HG03095 (cell line): Measurements from ENCODE around the gene FCRL2.
"Not testable (repeated sequence)": the region's sequence is repeated elsewhere in the genome, so short reads cannot be mapped to it uniquely, and the experiment has no call there.

Experiments used
- ATAC-seq: cut with Tn5 transposase; IDR thresholded peaks from one replicate; pipeline ENCODE4 v1.9.1; 2021; ENCODE audit warnings: moderate library complexity; ENCODE audit not compliant: unreplicated experiment

The FCRL2 gene

DNA sequence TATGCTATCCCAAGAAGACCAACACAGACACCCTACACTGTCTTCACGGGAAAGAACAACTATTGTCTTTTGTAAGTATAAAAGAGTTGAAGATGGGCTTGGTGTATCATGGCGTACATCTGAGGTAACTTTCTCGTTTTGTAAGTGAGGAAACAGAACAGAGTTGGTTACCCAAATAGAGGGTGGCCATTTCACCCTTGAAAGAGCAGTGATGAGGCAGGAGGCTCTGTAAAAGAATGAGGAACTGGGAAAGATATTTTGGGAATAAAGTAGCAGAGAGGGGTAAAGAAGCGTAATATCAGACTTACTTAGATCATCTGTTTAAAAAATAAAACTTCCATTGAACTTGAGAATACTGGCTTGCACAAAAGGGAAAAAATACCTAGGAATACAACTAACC, 18.9 kb downstream of the FCRL2 start:
- ATAC-seq, result no peak

DNA sequence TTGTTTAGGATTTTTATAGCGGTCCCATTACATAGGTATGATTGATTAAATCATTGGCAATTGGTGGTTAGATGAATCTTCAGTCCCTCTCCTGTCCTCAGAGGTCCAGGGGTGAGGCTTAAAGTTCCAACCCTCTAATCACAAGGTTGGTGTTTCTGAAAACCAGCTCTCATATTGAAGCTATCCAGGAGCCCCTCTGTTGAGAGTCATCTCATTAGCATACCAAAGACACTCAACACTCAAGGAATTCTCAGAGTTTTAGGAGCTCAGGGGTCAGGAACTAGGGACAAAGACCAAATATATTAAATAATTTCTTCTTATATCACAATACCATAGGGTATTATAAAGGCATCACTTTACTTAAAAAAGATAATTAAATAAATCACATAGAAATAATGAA, 23.3 kb downstream of the FCRL2 start:
- ATAC-seq, result no peak

DNA sequence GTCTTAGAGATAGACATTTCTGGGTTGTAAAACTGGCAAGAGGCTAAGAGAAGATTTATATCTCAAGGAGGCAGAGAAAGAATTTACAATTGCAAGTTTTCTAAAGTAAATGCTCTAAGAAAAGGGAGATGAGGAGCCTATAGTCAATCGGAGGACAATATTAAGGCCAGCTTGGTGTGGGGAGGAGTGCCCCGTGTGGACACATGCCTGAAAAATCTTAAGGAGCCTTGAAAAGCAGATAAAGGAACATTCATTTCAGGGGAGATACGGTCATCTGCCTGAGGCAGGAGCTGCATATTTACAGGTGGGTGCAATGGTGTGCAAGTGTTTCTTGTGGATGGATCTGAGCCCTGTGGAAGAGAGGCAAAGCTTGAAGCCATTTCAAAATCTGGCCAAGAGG, 25.6 kb downstream of the FCRL2 start:
- ATAC-seq, result no peak

DNA sequence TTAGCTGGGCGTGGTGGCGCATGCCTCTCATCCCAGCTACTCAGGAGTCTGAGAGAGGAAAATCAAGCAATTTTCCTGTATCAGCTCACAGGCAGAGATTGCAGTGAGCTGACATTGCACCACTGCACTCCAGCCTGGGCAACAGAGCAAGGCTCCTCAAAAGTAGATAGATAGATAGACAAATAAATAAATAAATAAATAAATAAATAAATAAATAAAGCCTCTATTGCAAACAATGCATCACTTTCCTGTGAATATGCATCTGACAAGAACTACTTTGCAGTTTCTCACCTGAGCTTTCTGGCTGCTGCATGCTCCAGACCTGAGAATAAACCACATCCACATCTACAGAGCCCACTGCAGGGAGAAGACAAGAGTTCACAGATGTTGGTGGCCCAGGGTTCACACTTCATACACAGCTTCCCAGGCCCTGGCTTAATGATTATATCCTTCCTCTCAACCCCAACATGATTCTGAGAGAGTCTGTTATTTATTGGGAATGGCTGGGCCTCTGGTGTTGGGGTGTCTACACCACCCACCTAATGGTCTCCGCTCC, 28.6 kb downstream of the FCRL2 start:
- ATAC-seq, result no peak

DNA sequence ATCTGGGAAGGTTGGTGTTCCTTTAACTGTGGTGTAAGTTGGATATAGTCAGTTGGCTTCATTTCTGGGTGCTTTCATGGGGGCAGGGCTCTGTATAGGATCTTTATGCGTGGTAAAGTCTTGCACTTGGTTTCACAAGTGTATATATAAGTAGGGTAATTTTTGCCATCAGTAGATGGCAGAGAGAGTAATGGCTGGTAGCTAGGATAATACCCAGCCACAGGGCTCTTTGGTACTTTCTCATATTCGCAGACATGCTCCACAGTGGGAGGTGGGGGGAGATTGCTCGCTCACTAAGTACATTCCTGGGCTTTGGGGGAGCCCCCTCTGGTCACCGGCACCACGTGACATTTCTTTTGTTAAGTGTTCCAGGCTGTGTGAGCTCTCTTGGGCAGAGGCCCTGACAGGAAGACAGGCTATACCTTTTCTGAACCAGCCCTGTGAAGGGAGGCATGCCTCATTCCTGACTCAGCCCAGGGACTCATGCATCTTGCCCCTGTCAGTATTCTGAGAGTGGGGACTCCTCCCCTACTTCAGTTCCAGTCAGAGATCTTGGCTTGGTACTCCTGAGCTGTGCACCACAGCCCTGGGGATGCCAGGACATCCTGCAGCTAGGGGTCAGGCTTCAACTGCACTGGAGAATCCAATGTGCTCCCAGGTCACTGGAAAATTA, 37.6 kb downstream of the FCRL2 start:
- no peak for ATAC-seq

DNA sequence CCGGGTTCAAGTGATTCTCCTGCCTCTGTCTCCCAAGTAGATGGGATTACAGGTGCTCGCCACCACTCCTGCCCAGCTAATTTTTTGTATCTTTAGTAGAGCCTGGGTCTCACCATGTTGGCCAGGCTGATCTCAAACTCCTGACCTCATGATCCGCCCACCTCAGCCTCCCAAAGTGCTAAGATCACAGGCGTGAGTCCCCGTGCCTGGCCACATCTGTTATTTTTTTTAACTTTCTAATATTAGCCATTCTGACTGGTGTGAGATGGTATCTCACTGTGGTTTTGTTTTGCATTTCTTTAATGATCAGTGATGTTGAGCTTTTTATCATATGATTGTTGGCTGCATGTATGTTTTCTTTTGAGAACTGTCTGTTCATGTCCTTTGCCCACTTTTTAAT, 40.9 kb downstream of the FCRL2 start:
- not testable (repeated sequence) for ATAC-seq

DNA sequence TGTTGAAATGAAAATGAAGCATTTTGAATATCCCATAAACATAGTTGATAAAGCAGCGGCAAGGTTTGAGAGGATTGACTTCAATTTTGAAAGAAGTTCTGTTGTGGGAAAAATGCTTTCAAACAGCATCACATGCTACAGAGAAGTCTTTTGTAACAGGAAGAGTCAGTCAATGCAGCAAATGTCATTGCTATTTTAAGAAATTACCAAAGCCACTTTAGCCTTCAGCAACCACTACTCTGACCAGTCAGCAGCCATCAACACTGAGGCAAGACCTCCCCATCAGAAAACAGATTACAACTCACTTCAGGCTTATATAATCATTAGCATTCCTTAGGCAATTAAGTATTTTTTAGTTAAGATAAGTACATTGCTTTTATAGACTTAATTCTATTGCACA, 42.6 kb downstream of the FCRL2 start:
- ATAC-seq, result no peak

DNA sequence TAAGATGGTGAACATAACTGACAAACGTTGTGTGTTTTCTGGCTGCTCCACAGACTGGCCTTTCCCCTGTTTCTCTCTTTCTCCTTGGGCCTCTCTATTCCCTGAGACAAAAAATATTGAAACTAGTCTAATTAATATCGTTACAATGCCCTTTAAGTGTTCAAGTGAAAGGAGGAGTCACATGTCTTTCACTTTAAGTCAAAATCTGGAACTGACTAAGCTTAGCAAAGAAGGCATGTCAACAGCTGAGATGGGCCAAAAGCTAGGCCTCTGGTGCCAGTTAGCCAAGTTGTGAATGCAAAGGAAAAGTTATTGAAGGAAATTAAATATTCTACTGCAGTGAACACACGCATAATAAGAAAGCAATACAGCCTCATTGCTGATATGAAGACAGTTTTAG, 44.2 kb downstream of the FCRL2 start:
- no peak for ATAC-seq

DNA sequence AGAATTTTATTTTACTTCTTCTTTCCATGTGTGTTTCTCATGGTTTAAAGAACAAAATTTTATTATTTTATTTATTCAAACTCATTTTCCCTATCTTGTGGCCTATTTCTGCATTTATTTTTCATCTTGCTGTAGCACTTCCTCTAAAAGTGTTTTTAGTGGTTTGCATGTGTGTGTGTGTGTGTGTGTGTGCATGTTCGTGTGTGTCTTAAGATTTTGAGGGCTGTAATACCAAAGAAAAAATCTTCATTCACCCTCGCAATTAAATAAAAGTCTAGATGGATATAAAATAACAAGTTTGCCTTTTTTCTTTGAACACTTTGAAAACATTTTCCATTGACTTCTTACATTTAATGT, 51.7 kb downstream of the FCRL2 start:
- ATAC-seq, result no peak

DNA sequence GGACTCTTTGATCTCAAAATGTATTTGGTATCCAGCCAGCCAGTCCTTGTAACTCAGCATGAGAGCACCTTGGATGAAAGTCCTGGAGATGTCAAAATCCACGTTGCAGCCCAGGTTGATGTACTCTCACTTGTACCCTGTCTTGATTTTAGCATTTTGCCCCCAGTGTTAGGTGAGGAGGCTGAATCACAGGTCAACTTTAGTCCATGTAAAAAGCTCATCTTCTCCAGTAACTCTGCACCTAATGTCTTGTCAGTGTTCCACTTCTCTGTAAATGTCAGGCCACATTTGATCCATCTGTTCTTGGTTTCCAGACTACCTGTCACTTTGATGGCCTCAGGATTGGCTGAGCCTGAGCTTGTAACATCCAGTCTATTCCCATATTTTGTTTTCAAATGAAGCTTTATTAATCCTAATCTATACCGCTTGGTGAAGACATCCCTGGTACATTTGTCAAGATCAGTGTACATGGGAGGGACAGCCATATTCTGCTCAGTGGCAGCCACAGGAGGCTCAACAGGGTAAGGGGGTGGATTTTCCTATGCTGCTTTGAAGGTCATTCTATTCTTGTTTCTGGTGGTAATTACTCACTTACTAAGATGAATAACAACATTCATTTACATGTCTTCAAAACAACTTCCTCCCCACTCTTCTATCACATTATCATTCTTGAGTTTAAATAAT, 52.3 kb downstream of the FCRL2 start:
- no peak for ATAC-seq

DNA sequence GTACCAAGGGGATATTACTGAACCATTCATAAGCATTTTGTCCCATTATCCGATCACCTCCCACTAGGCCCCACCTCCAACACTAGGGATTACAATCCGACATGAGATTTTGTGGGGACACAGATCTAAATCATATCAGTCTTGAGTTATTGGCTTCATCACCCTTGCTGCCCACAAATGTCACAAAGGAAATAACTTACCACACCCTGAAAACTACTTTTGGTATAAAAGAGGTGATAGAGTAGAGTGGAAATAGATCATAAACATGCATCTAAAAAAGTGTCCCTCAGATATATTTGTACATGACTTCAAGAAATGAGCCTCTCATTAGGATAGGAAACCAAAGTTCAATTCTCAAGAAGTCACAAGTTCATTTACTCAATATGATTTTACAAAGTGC, 53.8 kb downstream of the FCRL2 start:
- no peak for ATAC-seq

DNA sequence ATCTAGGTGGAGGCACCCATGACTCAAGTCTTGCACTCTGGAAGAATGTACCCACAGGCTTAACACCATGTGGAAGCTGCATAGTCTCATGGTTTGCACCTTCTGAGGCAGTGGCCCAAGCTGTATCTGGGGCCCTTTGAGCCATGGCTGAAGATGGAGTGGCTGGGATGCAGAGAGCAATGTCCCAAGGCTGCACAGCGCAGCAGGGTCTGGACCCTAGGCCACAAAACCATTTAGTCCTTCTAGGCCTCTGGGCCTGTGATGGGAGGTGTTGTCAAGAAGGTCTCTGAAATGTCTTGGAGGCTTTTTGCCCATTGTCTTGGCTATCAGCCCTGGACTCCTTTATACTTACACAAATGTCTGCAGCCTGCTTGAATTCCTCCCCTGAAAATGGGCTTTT, 54.9 kb downstream of the FCRL2 start:
- ATAC-seq, result no peak

DNA sequence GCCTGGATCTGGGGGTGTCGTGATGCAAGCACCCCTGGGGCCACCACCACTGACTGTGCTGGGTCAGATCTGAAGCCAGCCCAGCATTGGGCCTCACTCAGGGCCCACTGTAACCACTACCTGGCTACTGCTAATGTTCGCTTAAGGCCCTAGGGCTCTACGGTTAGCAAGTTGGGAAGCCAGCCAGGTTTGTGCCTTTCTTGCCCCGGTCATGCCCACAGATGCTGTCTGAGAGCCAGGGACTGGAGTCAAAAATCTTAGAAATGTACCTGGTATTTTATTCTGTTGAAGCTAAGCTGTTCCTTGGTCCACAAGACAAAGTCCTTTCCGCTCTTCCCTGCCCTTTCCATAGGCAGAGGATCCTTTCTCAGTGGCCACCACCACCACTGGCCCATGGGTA, 61.2 kb downstream of the FCRL2 start:
- no peak for ATAC-seq

DNA sequence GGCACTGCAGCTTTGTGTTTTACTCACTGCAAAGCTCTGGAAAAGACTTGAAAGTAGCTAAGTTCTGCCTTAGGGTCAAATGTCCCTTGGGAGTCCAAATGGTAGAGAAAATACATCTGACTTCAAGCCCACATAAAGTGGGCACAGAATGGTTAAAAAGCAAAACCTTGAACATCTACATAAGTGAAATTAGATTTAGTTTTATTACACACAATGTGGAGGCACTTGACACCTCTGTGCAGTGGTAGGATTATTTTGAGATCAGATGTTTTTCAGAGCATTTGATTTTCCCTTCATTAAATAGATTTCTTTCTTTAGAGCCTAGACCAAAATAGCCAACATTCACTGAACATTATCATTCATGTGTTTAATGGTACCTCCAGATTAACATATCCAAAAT, 65.1 kb downstream of the FCRL2 start:
- ATAC-seq, result no peak

DNA sequence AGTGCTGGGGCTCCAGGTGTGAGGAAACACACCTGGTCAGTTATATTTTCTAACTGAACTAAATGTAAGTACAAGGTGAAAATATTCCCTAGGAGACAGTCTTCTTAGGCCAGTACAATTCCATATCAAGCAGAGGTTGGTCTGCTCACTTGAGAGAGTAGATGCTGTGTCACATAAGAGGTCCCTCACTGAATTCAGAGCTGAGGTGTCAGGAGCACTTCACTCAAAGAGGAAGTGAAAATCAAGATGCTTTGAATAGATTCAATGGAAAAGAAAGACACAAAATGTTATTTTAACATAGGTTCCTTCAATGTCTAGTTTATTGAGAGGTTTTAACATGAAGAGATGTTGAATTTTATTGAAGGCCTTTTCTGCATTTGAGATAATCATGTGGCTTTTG, 72.1 kb downstream of the FCRL2 start:
- no peak for ATAC-seq

DNA sequence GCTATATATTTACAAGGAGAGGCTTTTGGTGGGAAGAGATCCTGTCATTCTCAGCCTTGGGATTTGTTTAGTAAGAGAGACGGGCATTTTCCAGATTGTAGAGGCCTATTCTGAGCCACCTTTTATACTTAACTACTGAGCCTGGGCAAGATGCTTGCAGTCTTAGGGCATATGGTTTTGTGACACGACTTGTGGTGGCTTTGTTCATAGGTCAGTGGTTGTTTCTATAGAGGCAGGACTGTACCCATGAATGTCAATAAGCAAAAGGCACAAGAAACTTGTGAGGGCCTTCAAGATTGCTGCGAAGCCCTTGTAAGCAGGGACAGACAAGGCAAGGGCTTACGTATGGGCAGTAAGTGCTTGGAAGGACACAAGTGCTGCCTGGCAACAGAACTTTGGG, 73.0 kb downstream of the FCRL2 start:
- no peak for ATAC-seq

DNA sequence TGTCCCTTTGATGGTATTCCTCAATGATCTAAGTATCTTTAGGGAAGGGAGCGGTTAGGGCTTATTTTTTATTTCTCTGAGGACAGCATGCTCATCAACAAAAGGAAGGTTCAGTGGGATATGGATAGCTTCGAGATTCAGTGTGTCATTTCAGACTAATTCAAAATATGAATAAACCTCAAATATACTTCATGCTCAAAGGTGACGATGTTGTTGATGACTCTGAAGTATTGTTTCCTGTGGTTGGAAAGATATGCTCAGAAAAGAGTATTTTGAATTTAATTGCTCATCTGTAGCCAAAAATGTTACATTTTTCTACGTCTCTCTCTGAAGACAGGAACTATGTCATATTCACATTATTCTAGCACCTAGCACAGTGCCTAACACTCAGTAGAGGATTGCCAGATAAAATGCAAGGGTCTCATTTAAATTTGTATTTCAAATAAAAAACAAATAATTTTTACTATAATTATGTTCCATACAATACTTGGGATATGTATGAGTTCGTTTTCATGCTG, 74.6 kb downstream of the FCRL2 start:
- ATAC-seq, result no peak

DNA sequence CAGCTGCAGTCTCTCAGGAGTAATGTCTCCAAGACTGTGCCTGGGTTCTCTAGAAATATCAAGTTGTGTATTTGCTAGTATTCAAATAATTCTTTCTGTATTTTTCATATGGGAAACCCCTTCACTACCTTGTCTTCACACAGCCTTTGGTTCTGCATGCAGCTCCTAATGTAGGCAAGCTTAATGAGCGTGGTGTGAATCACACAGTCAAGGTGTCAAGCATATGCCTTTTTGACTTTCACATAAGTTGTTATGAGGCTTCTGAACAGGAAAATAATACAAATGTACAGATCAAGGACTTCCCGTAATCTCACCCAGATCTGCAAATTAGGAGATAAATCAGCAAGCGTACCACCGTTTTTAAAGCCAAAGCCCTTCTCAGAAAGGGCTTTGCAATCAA, 76.2 kb downstream of the FCRL2 start, which contains the start of gene FCRL3:
Gene FCRL3 (minus strand): TSS at position 38 of the 400 bp plus-strand sequence. CDS start 280 bp downstream, outside the sequence.
- no peak for ATAC-seq

DNA sequence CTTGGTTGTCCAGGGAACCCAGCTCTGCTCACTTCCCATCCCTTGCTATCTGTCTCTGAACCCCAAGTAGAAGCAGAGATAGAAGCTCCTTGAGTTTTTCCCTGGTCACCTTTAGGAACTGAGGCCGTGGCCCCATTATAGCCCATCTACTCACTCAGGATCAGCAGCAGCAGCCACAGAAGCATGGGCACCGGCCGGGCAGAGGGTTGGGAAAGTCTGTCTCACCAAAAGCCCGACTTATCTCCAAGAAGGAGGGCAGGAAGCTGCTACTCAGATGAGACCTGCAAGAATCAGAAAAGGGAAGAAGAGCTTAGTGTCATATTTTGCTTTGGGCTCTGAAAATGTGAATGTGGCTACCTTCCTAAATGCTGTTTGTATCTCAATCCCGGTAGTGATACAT, 76.6 kb downstream of the FCRL2 start:
- ATAC-seq, result no peak

DNA sequence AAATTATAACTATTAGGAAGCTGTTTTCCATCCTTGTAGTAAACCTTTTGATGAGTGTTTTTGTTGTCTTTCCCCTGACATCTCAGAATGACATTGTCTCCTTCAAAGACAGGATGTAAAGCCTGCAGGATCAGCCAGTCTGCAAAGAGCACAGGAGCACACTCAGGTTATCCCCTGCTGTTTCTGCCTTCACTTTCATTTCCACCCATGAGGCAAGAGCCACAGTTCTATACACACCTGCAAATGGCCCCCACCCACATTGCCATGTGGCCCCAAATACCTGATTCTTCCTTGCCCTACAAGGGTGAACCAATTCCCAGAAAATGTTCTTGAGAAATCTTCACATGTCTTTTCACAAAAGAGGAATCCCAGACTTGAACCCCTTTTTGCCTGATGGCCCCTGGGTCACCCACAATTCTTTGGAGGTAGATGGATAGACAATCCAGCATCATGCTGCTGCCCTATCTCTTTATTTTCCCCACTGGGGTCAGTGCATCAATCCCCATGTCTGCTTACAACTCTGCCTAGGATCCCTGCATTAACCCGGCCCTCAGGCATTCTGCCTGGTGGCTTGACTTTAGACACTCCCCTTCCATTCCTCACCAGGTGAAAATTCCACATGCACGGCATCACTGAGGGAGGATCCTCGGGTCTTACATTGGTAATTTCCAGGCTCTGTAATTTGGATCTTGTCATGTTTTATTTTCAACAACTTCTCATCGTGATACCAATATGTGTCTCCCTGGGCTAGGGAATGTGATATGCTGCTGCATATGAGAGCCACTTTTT, 79.0 kb downstream of the FCRL2 start:
- no peak for ATAC-seq

DNA sequence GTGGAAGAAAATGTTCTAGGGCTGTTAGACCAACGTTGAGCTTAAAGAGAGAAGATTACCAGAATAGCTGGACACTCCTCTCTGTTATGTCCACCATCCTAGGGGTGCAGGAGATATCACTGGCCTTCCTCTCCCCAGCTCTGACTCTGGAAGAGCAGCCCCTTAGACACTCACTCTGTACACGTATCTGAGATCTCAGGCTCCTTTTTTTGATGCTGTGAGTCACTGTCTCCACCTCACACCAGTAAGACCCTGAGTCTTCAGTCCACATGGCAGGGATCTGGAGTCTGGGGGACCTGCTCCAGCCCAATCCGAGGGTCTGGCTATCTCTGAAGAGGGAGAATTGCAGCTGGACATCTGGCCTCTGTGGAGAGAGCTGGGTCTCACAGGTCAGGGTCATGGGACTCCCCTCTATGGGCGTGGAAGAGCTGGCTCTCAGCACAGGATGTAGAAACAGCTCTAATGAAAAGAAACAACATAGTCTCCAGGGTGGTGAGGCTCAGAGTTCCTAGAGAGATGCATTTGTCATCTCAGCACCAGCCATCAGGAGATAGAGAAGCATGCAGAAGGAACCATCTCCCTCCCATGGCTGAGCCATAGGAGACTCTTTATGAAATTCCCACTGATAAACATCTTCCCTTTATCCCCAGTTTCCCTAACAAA, 79.8 kb downstream of the FCRL2 start:
- no peak for ATAC-seq
